ENCODE measurements around the gene L3MBTL3. TPM values are rescaled to one million over a fixed set of nuclear protein-coding genes. Genes with fewer than 3 reads are reported as not detected.

The L3MBTL3 gene
- total RNA-seq, 1 experiment from 2014 or later = 31.5 TPM

GRCh38 chr6:130076512-130076911 lies 58.1 kb downstream of the L3MBTL3 start:
- RAD21 ChIA-PET (ENCODE audit: low non-redundant PET in 1 of 2, low total read pairs in 2 of 2, uncharacterized antibody in 2 of 2, unreplicated experiment in 2 of 2) = no interaction called here
- H3K4me1 ChIP-seq (ENCODE audit: control insufficient read depth in 1 of 2, insufficient read depth in 2 of 2, low read length in 2 of 2) = no peaks in the 10 kb centered on the region
- POLR2A ChIA-PET = no interaction called here
- BruUV-seq (replicated peaks) = no TSS peak
- H2AFZ ChIP-seq (ENCODE audit: low read depth, low read length, poor library complexity, severe bottlenecking) = no peak overlapping the region
- no peaks in the 10 kb centered on the region for H3K27me3 ChIP-seq (ENCODE audit: insufficient read depth, low read length)
- H3K9me2 ChIP-seq (ENCODE audit: insufficient read depth) = no peaks in the 10 kb centered on the region
- H3K9me3 ChIP-seq (ENCODE audit: control insufficient read depth in 1 of 2, insufficient read depth in 1 of 2, low read depth in 1 of 2, low read length in 2 of 2) = no peaks in the 10 kb centered on the region
- H3K4me3 ChIP-seq (replicated peaks in 1 of 2; ENCODE audit: low read depth in 1 of 2, low read length in 2 of 2) = no peak overlapping the region
- no peak overlapping the region for H3K4me2 ChIP-seq (ENCODE audit: low read length)
- H3K9ac ChIP-seq (ENCODE audit: low read length) = no peak overlapping the region
- peaks cover 0 to 20% of the 10 kb centered on the region in 2 experiments; a peak in 2 of 4 replicates for H3K36me3 ChIP-seq (ENCODE audit: control insufficient read depth in 1 of 2, insufficient read depth in 2 of 2, low read length in 2 of 2)
- DNase-seq (ENCODE audit: low read depth, low spot score) (no peak), ATAC-seq (no peak)
- no peak overlapping the region for H3K27ac ChIP-seq (ENCODE audit: low read depth, low read length)
- CTCF ChIA-PET = interaction anchor here (1.0 kb wide), 1 partner anchor 218 kb away, joined by 4 read pairs; no protein-coding TSS in a partner anchor
- no peaks in the 10 kb centered on the region for H3K79me2 ChIP-seq (ENCODE audit: insufficient read depth, low read length)
- intact Hi-C loops (cut with micrococcal nuclease) = no loop called here
- no peaks in the 10 kb centered on the region for H4K20me1 ChIP-seq (ENCODE audit: insufficient read depth)
- TF ChIP-seq FOSL1 (IDR thresholded peaks at IDR 0.05; ENCODE audit: low read depth) (no peak), CTCF (IDR thresholded peaks at IDR 0.05 in 2 of 3, conservative IDR thresholded peaks at IDR 0.05 in 1 of 3; ENCODE audit: borderline replicate concordance in 1 of 3, insufficient read depth in 1 of 3, low read depth in 2 of 3, low read length in 2 of 3) (peak in 2 of 3 experiments; percentile 15 to 23; a peak in 2 of 6 replicates), RAD21 (IDR thresholded peaks at IDR 0.05; ENCODE audit: low read depth) (peak; percentile 32; the same call in 1 of the 2 replicates)

GRCh38 chr6:130090796-130091195 lies 72.4 kb downstream of the L3MBTL3 start:
- no peaks in the 10 kb centered on the region for H3K27me3 ChIP-seq (ENCODE audit: insufficient read depth, low read length)
- peaks cover 0 to 4% of the 10 kb centered on the region in 2 experiments; a peak in 2 of 4 replicates for H3K36me3 ChIP-seq (ENCODE audit: control insufficient read depth in 1 of 2, insufficient read depth in 2 of 2, low read length in 2 of 2)
- no peaks in the 10 kb centered on the region for H3K9me3 ChIP-seq (ENCODE audit: control insufficient read depth in 1 of 2, insufficient read depth in 1 of 2, low read depth in 1 of 2, low read length in 2 of 2)
- no peak overlapping the region for H3K9ac ChIP-seq (ENCODE audit: low read length)
- ATAC-seq (no peak), DNase-seq (ENCODE audit: low read depth, low spot score) (no peak)
- H3K9me2 ChIP-seq (ENCODE audit: insufficient read depth) = no peaks in the 10 kb centered on the region
- intact Hi-C loops (cut with micrococcal nuclease) = no loop called here
- H3K4me3 ChIP-seq (replicated peaks in 1 of 2; ENCODE audit: low read depth in 1 of 2, low read length in 2 of 2) = no peak overlapping the region
- H4K20me1 ChIP-seq (ENCODE audit: insufficient read depth) = no peaks in the 10 kb centered on the region
- TF ChIP-seq SRF (IDR thresholded peaks at IDR 0.05; ENCODE audit: low read depth) = no peak
- H3K79me2 ChIP-seq (ENCODE audit: insufficient read depth, low read length) = no peaks in the 10 kb centered on the region
- ChIA-PET RAD21 (ENCODE audit: low non-redundant PET in 1 of 2, low total read pairs in 2 of 2, uncharacterized antibody in 2 of 2, unreplicated experiment in 2 of 2) (no interaction called here), CTCF (no interaction called here), POLR2A (no interaction called here)
- H3K4me2 ChIP-seq (ENCODE audit: low read length) = no peak overlapping the region
- no TSS peak for BruUV-seq (replicated peaks)
- H3K27ac ChIP-seq (ENCODE audit: low read depth, low read length) = no peak overlapping the region
- no peak overlapping the region for H2AFZ ChIP-seq (ENCODE audit: low read depth, low read length, poor library complexity, severe bottlenecking)
- no peaks in the 10 kb centered on the region for H3K4me1 ChIP-seq (ENCODE audit: control insufficient read depth in 1 of 2, insufficient read depth in 2 of 2, low read length in 2 of 2)

Measured in HCT116 (cell line).